MM.1S (cell line): ENCODE measurements around the gene SCGB3A1.

Experiments
- DNase-seq: peaks from one replicate; pipeline ENCODE4 v3.0.0-alpha.2; 2015
- H2AFZ ChIP-seq: fragments of 300-600 bp; sonication (generic); 2 replicates; pipeline ENCODE4 v1.6.0; 2016; ENCODE audit warnings: antibody characterized with exemption, low read length
- H3F3A ChIP-seq: fragments of 300-600 bp; sonication (generic); 2 replicates; pipeline ENCODE4 v1.6.1; 2016; ENCODE audit warnings: mild to moderate bottlenecking, antibody characterized with exemption, low read length, moderate library complexity, mixed read lengths; ENCODE audit not compliant: insufficient read depth
- H3K27ac ChIP-seq: fragments of 300-600 bp; sonication (generic); 2 replicates; pipeline ENCODE4 v1.5.1; 2016; ENCODE audit warnings: mild to moderate bottlenecking, low read length
- H3K27me3 ChIP-seq: fragments of 300-600 bp; sonication (generic); replicated peaks from 2 replicates; pipeline ENCODE4 v1.6.0; 2016; ENCODE audit warnings: low read length; ENCODE audit not compliant: insufficient read depth
- H3K36me3 ChIP-seq: fragments of 300-600 bp; sonication (generic); replicated peaks from 2 replicates; pipeline ENCODE4 v1.6.1; 2016; ENCODE audit warnings: mild to moderate bottlenecking, low read length, mixed read lengths; ENCODE audit not compliant: insufficient read depth
- H3K4me1 ChIP-seq: fragments of 300-600 bp; sonication (generic); 2 replicates; pipeline ENCODE4 v1.6.1; 2016; ENCODE audit warnings: low read length, mixed read lengths
- H3K4me2 ChIP-seq: fragments of 300-600 bp; sonication (generic); 2 replicates; pipeline ENCODE4 v1.6.0; 2016; ENCODE audit warnings: low read depth, low read length
- H3K4me3 ChIP-seq: fragments of 300-600 bp; sonication (generic); 2 replicates; pipeline ENCODE4 v1.5.1; 2016; ENCODE audit warnings: low read length, mixed read lengths
- H3K79me2 ChIP-seq: fragments of 300-600 bp; sonication (generic); 2 replicates; pipeline ENCODE4 v1.6.1; 2016; ENCODE audit warnings: mixed run types, low read length, mixed read lengths
- H3K9ac ChIP-seq: fragments of 300-600 bp; sonication (generic); 2 replicates; pipeline ENCODE4 v1.6.1; 2016; ENCODE audit warnings: low read length, mixed read lengths
- H3K9me2 ChIP-seq: fragments of 300-600 bp; sonication (generic); replicated peaks from 2 replicates; pipeline ENCODE4 v1.6.1; 2016; ENCODE audit warnings: mild to moderate bottlenecking, low read length, mixed read lengths; ENCODE audit not compliant: insufficient read depth
- H3K9me3 ChIP-seq: fragments of 300-600 bp; sonication (generic); replicated peaks from 2 replicates; pipeline ENCODE4 v1.6.1; 2016; ENCODE audit warnings: mild to moderate bottlenecking, low read length, mixed read lengths; ENCODE audit not compliant: insufficient read depth
- H4K20me1 ChIP-seq: fragments of 300-600 bp; sonication (generic); 2 replicates; pipeline ENCODE4 v1.6.1; 2016; ENCODE audit warnings: mild to moderate bottlenecking, low read length, moderate library complexity, mixed read lengths; ENCODE audit not compliant: insufficient read depth
- CTCF ChIP-seq: fragments of 300-600 bp; sonication (generic); IDR thresholded peaks from 2 replicates; pipeline ENCODE4 v1.5.1; 2016; ENCODE audit warnings: antibody characterized with exemption, low read length, mixed read lengths
- EZH2 ChIP-seq: fragments of 300-600 bp; sonication (generic); optimal IDR thresholded peaks from 2 replicates; pipeline ENCODE3; 2017; ENCODE audit warnings: low read depth, mild to moderate bottlenecking, antibody characterized with exemption, low read length, mixed read lengths
- EZH2phosphoT487 ChIP-seq: fragments of 300-600 bp; sonication (generic); IDR thresholded peaks from 2 replicates; pipeline ENCODE4 v1.6.1; 2018; ENCODE audit warnings: antibody characterized with exemption, low read length

The SCGB3A1 gene

GRCh38 chr5:180624587-180624986, 33.3 kb upstream of the SCGB3A1 start:
- TF ChIP-seq CTCF (no peak), EZH2 (no peak), EZH2phosphoT487 (no peak)
- Histone ChIP-seq H3F3A (no peaks in the 10 kb centered on the region), H3K36me3 (no peaks in the 10 kb centered on the region), H3K27ac (no peak overlapping the region), H3K4me1 (no peaks in the 10 kb centered on the region), H3K9me2 (no peaks in the 10 kb centered on the region), H2AFZ (no peak overlapping the region), H3K9ac (no peak overlapping the region), H3K79me2 (no peaks in the 10 kb centered on the region), H4K20me1 (no peaks in the 10 kb centered on the region), H3K4me3 (no peak overlapping the region), H3K27me3 (peaks cover 58% of the 10 kb centered on the region), H3K9me3 (no peaks in the 10 kb centered on the region), H3K4me2 (no peak overlapping the region)
- no peak for DNase-seq

- H3K36me3 ChIP-seq, result no peaks in the 10 kb centered on the region
- H3K4me1 ChIP-seq, result no peaks in the 10 kb centered on the region
- H3K4me3 ChIP-seq, result no peak overlapping the region
- 0 out of 2 replicates have a peak overlapping the region, but pooled peaks have one; percentile 11 for H2AFZ ChIP-seq
- no peak overlapping the region for H3K9ac ChIP-seq
- H3K9me2 ChIP-seq, result no peaks in the 10 kb centered on the region
- H4K20me1 ChIP-seq, result no peaks in the 10 kb centered on the region
- H3K4me2 ChIP-seq, result no peak overlapping the region
- no peaks in the 10 kb centered on the region for H3F3A ChIP-seq
- no peaks in the 10 kb centered on the region for H3K79me2 ChIP-seq
- H3K9me3 ChIP-seq, result no peaks in the 10 kb centered on the region
- H3K27ac ChIP-seq, result no peak overlapping the region
- TF ChIP-seq EZH2 (no peak), EZH2phosphoT487 (no peak), CTCF (no peak)
- no peak for DNase-seq
- peaks cover 51% of the 10 kb centered on the region for H3K27me3 ChIP-seq
These were observed 32.5 kb upstream of the SCGB3A1 start for GRCh38 chr5:180623844-180624243.

GRCh38 chr5:180623411-180623834, 32.1 kb upstream of the SCGB3A1 start:
- no peaks in the 10 kb centered on the region for H3F3A ChIP-seq
- H3K4me2 ChIP-seq, result no peak overlapping the region
- no peaks in the 10 kb centered on the region for H3K36me3 ChIP-seq
- H3K9ac ChIP-seq, result no peak overlapping the region
- no peaks in the 10 kb centered on the region for H3K79me2 ChIP-seq
- H3K9me2 ChIP-seq, result no peaks in the 10 kb centered on the region
- DNase-seq, result no peak
- no peak overlapping the region for H3K4me3 ChIP-seq
- H2AFZ ChIP-seq, result 0 out of 2 replicates have a peak overlapping the region, but pooled peaks have one; percentile 11
- TF ChIP-seq CTCF, result no peak
- TF ChIP-seq EZH2phosphoT487, result no peak
- TF ChIP-seq EZH2, result no peak
- no peak overlapping the region for H3K27ac ChIP-seq
- H3K9me3 ChIP-seq, result no peaks in the 10 kb centered on the region
- no peaks in the 10 kb centered on the region for H3K4me1 ChIP-seq
- peaks cover 47% of the 10 kb centered on the region for H3K27me3 ChIP-seq
- H4K20me1 ChIP-seq, result no peaks in the 10 kb centered on the region
